K562 (cell line): ENCODE data around the gene ST7. TPM values are rescaled to one million over a fixed set of nuclear protein-coding genes. Genes with fewer than 3 reads are reported as not detected.

ENCODE experiments used
- ATAC-seq: fragments of 200-7000 bp; cut with Tn5 transposase; 3 replicates; pipeline ENCODE4 v1.9.1; 2020; ENCODE audit warnings: moderate library complexity
- BruUV-seq: library from RNA; stranded (reverse); fragments of 400-500 nt; replicated peaks from 2 replicates; lab custom pipeline; 2021; lab: Mats Ljungman, UMichigan
- CTCF ChIA-PET: fragments of 300-600 bp; formaldehyde crosslinking; extraction: SDS; loops from one replicate; lab custom pipeline; 2021; ENCODE audit warnings: low intra/inter-chr PET ratio; lab: Yijun Ruan, JAX
- POLR2A ChIA-PET: fragments of 300-600, 350-650 bp; sonication (Branson Sonifier 250); formaldehyde crosslinking; extraction: SDS; loops from one replicate; lab custom pipeline; 2021; ENCODE audit warnings: antibody characterized with exemption, inconsistent platforms; lab: Yijun Ruan, JAX
- DNase-seq, 4 experiments: peaks; one replicate each; pipeline versions ENCODE4 v3.0.0 to v3.0.0-alpha.2; 2011 to 2018; ENCODE audit warnings: low spot score in 3 of 4, mixed read lengths in 3 of 4; ENCODE audit errors: extremely low read depth in 1 of 4
- FAIRE-seq: peaks from 2 replicates; lab custom pipeline; 2011; peaks lifted over from hg19 to GRCh38; lab: Jason Lieb, UNC
- H2AFZ ChIP-seq: 2 replicates; pipeline ENCODE4 v1.6.0; 2011; ENCODE audit warnings: low read depth, low read length, control low read depth, inconsistent platforms
- H3K27ac ChIP-seq: fragments of 200-600 bp; 3 replicates; pipeline ENCODE4 v1.8.0; 2011; ENCODE audit warnings: low read depth, mild to moderate bottlenecking, control low read depth, inconsistent platforms, low read length, moderate library complexity, mixed read lengths; ENCODE audit errors: extremely low read depth
- H3K27me3 ChIP-seq, 2 experiments: fragments of 300-600 bp in 1 of 2; 2 replicates in 1 of 2; 3 replicates in 1 of 2; pipeline versions ENCODE4 v1.6.0 to v1.8.0; 2011; ENCODE audit warnings: inconsistent platforms in 2 of 2, low read length in 2 of 2, mild to moderate bottlenecking in 1 of 2, mixed read lengths in 1 of 2, moderate library complexity in 1 of 2; ENCODE audit not compliant: control insufficient read depth in 2 of 2, insufficient read depth in 2 of 2
- H3K36me3 ChIP-seq: fragments of 300-600 bp; 3 replicates; pipeline ENCODE4 v1.8.0; 2011; ENCODE audit warnings: mild to moderate bottlenecking, low read length, inconsistent platforms; ENCODE audit not compliant: control insufficient read depth, insufficient read depth
- H3K4me1 ChIP-seq, 2 experiments: fragments of 200-600 bp in 1 of 2; replicated peaks in 1 of 2; 2 replicates in 1 of 2; 3 replicates in 1 of 2; pipeline versions ENCODE4 v1.5.1 to v1.8.0; 2011; ENCODE audit warnings: inconsistent platforms in 2 of 2, low read length in 2 of 2, mild to moderate bottlenecking in 1 of 2, mixed read lengths in 1 of 2, moderate library complexity in 1 of 2; ENCODE audit not compliant: control insufficient read depth in 2 of 2, insufficient read depth in 2 of 2
- H3K4me2 ChIP-seq: 2 replicates; pipeline ENCODE4 v1.6.1; 2011; ENCODE audit warnings: low read length, control low read depth, inconsistent platforms, mixed read lengths; ENCODE audit not compliant: insufficient read depth
- H3K4me3 ChIP-seq: fragments of 200-600 bp; sonication (generic), shearing (Covaris generic); 2 replicates; pipeline ENCODE4 v1.5.1; 2016; ENCODE audit warnings: control low read depth, inconsistent platforms
- H3K79me2 ChIP-seq: fragments of 200-600 bp; 3 replicates; pipeline ENCODE4 v1.8.0; 2011; ENCODE audit warnings: low read length, inconsistent platforms; ENCODE audit not compliant: control insufficient read depth, insufficient read depth
- H3K9ac ChIP-seq, 2 experiments: 2 replicates each; pipeline versions ENCODE4 v1.6.0 to v1.6.1; 2011; ENCODE audit warnings: low read depth in 2 of 2, low read length in 2 of 2, control low read depth in 1 of 2, inconsistent platforms in 1 of 2, mild to moderate bottlenecking in 1 of 2, mixed read lengths in 1 of 2; ENCODE audit not compliant: insufficient read depth in 1 of 2
- H3K9me1 ChIP-seq: one replicate; pipeline ENCODE4 v1.6.0; 2011; ENCODE audit warnings: inconsistent platforms, mild to moderate bottlenecking, low read length, moderate library complexity; ENCODE audit not compliant: control insufficient read depth, insufficient read depth
- H3K9me3 ChIP-seq: replicated peaks from 2 replicates; pipeline ENCODE4 v1.5.1; 2011; ENCODE audit warnings: low read depth, low read length, inconsistent platforms; ENCODE audit not compliant: control insufficient read depth, insufficient read depth
- H4K20me1 ChIP-seq: replicated peaks from 2 replicates; pipeline ENCODE4 v1.6.1; 2011; ENCODE audit warnings: low read length, inconsistent platforms, mixed read lengths; ENCODE audit not compliant: control insufficient read depth, insufficient read depth
- CBFA2T3 ChIP-seq: fragments of 450-650 bp; IDR thresholded peaks from 2 replicates; pipeline ENCODE4 v1.6.1; 2017
- CBX5 ChIP-seq: IDR thresholded peaks from 2 replicates; pipeline ENCODE4 v1.6.1; 2014; ENCODE audit warnings: low read depth, borderline replicate concordance
- CHCHD3 ChIP-seq: fragments of 250-450 bp; sonication (Bioruptor Pico); IDR thresholded peaks from 2 replicates; pipeline ENCODE4 v2.1.2; 2022; ENCODE audit warnings: mild to moderate bottlenecking
- DDX20 ChIP-seq: fragments of 450-650 bp; IDR thresholded peaks from 2 replicates; pipeline ENCODE4 v1.6.1; 2016; ENCODE audit warnings: missing genetic modification characterization, low read depth, mild to moderate bottlenecking, missing compliant biosample characterization, moderate library complexity
- MEIS2 ChIP-seq: fragments of 450-650 bp; IDR thresholded peaks from 2 replicates; pipeline ENCODE4 v1.6.1; 2014; ENCODE audit warnings: mild to moderate bottlenecking; ENCODE audit not compliant: partially characterized antibody
- NCOR1 ChIP-seq: fragments of 450-650 bp; IDR thresholded peaks from 2 replicates; pipeline ENCODE4 v1.6.1; 2016; ENCODE audit warnings: mild to moderate bottlenecking, moderate library complexity
- PBX2 ChIP-seq, 2 experiments: IDR thresholded peaks in 1 of 2; conservative IDR thresholded peaks in 1 of 2; 2 replicates each; pipeline ENCODE4 v1.6.1; 2016; ENCODE audit warnings: low read depth in 2 of 2, mild to moderate bottlenecking in 1 of 2, missing compliant biosample characterization in 1 of 2, missing genetic modification characterization in 1 of 2, moderate library complexity in 1 of 2
- PKNOX1 ChIP-seq: fragments of 450-650 bp; IDR thresholded peaks from 2 replicates; pipeline ENCODE4 v1.6.1; 2016
- RFX1 ChIP-seq: fragments of 450-650 bp; IDR thresholded peaks from 2 replicates; pipeline ENCODE4 v1.6.1; 2016; ENCODE audit warnings: mild to moderate bottlenecking, moderate library complexity
- TCF3 ChIP-seq: sonication (generic); formaldehyde crosslinking; IDR thresholded peaks from 2 replicates; pipeline ENCODE4 v1.4.0; 2020; ENCODE audit warnings: mild to moderate bottlenecking, missing genetic modification reagents
- ZNF140 ChIP-seq: fragments of 250-450 bp; sonication (Bioruptor Pico); IDR thresholded peaks from 2 replicates; pipeline ENCODE4 v1.8.0; 2021; ENCODE audit warnings: moderate library complexity, mild to moderate bottlenecking, inconsistent platforms
- WGBS: fragments of 100-300 bp; shearing (Covaris generic); methylation state at CpG from one replicate; pipeline ENCODE4 v1.1.6; 2016; ENCODE audit warnings: low coverage, mixed read lengths; ENCODE audit not compliant: insufficient coverage; ENCODE audit errors: missing lambda C conversion rate; 5-methylcytosine and 5-hydroxymethylcytosine counted together
- in situ Hi-C: fragments of 300-500 bp; cut with MboI; formaldehyde crosslinking; loops from 4 replicates; pipeline ENCODE4 v1.15.0; 2018; ENCODE audit warnings: inconsistent platforms, mixed read lengths
- intact Hi-C: fragments of 100-400 bp; cut with micrococcal nuclease; formaldehyde crosslinking; loops from 2 replicates; pipeline ENCODE4 v1.14.2; 2022
- polyA plus RNA-seq, 8 experiments: library from polyadenylated mRNA; depleted of rRNA in 4 of 8; stranded (reverse) in 5 of 8; unstranded in 3 of 8; fragments of >200 nt; fragmentation: Nextera tagmentation in 2 of 8; fragmentation: Illumina TruSeq in 1 of 8; extraction: Ambion mirVana in 2 of 8; extraction: Trizol in 1 of 8; gene quantifications; 2 replicates each; pipeline versions ENCODE4 v1.2.1 to v1.2.3, GENCODE V29; 2011 to 2014; ENCODE audit warnings: inconsistent platforms in 1 of 8, missing spikeins in 1 of 8
- total RNA-seq, 7 experiments: library from RNA; depleted of rRNA in 6 of 7; stranded (reverse); fragments of >200 nt in 6 of 7; fragmentation: Illumina TruSeq in 2 of 7; extraction: Trizol in 2 of 7; gene quantifications; 2 replicates each; pipeline versions ENCODE4 v1.2.1 to v1.2.3, GENCODE V29; 2011 to 2021; ENCODE audit warnings: low replicate concordance in 1 of 7

The ST7 gene
- total and polyA plus RNA-seq, 9 of the 15 experiments (the other 6 are each of a cell fraction or from before 2014, with no cell fraction given): 23.9 to 56.3 (median 36.9) TPM

- no TSS peak for BruUV-seq
- POLR2A ChIA-PET: no interaction called here
- Histone ChIP-seq H3K79me2 (peaks cover 74% of the 10 kb centered on the region), H4K20me1 (peaks cover 4% of the 10 kb centered on the region; the same call in 1 of the 2 replicates), H3K9ac (no peak overlapping the region), H3K9me1 (no peaks in the 10 kb centered on the region), H3K9me3 (no peaks in the 10 kb centered on the region), H3K27ac (peak overlapping the region; percentile 4; the same call in 1 of the 3 replicates), H3K4me1 (peaks cover 11 to 44% of the 10 kb centered on the region in 2 experiments), H3K27me3 (no peaks in the 10 kb centered on the region), H3K36me3 (peaks cover 22% of the 10 kb centered on the region; the same call in 2 of the 3 replicates), H3K4me3 (no peak overlapping the region), H3K4me2 (0 out of 2 replicates have a peak overlapping the region, but pooled peaks have one; percentile 1), H2AFZ (no peak overlapping the region)
- TF ChIP-seq CBX5: no peak
- TF ChIP-seq DDX20 (tag): no peak
- no peak for TF ChIP-seq CHCHD3
- no peak for TF ChIP-seq ZNF140 (CRISPR knock-in tag)
- TF ChIP-seq PKNOX1: peak; percentile 83
- TF ChIP-seq MEIS2: peak; percentile 86
- 0 out of 2 replicates have a peak, but pooled peaks have one; percentile 17 for TF ChIP-seq TCF3 (CRISPR knock-in tag)
- TF ChIP-seq CBFA2T3: peak; percentile 19; the same call in 1 of the 2 replicates
- TF ChIP-seq RFX1: peak; percentile 69
- 0 out of 2 replicates have a peak, but pooled peaks have one; percentile 14 for TF ChIP-seq NCOR1
- no peak for TF ChIP-seq PBX2 (CRISPR knock-in tag; IDR thresholded peaks at IDR 0.05; ENCODE audit: low read depth)
- peak; percentile 82 for TF ChIP-seq PBX2 (tag; conservative IDR thresholded peaks at IDR 0.05; ENCODE audit: low read depth)
- intact Hi-C loops: no loop called here
- ATAC-seq (peak; percentile 13; the same call in 2 of the 3 replicates), DNase-seq (peak in 1 of 4 experiments; percentile 37), FAIRE-seq (no peak)
- 52% methylated on average over 5 of the region's 5 CpGs for WGBS
- CTCF ChIA-PET: no interaction called here
- in situ Hi-C loops: no loop called here
These were observed 137.5 kb downstream of the ST7 start for GRCh38 chr7:117090791-117091190.
